K562 (cell line): ENCODE measurements around the gene SHB. TPM values are rescaled to one million over a fixed set of nuclear protein-coding genes. Genes with fewer than 3 reads are reported as not detected.

Source experiments
- BRF2 ChIP-seq: IDR thresholded peaks from 3 replicates; pipeline ENCODE4 v1.6.1; 2011; ENCODE audit warnings: borderline replicate concordance, mild to moderate bottlenecking; ENCODE audit not compliant: insufficient read length, insufficient read depth
- CLOCK ChIP-seq: fragments of 250-450 bp; sonication (Bioruptor Pico); IDR thresholded peaks from 2 replicates; pipeline ENCODE4 v1.4.0; 2020; ENCODE audit warnings: mild to moderate bottlenecking, moderate library complexity, borderline replicate concordance
- HMGN3 ChIP-seq: IDR thresholded peaks from 2 replicates; pipeline ENCODE4 v1.6.1; 2011; ENCODE audit warnings: borderline replicate concordance, low read depth, mild to moderate bottlenecking, mixed read lengths, low read length; ENCODE audit not compliant: insufficient read length; ENCODE audit errors: extremely low read depth
- HOMEZ ChIP-seq: fragments of 250-450 bp; sonication (Bioruptor Pico); IDR thresholded peaks from 2 replicates; pipeline ENCODE4 v1.4.0; 2020; ENCODE audit warnings: mild to moderate bottlenecking, moderate library complexity
- KDM4B ChIP-seq, 2 experiments: fragments of 450-650 bp in 1 of 2; sonication (generic) in 1 of 2; IDR thresholded peaks; 2 replicates each; pipeline ENCODE4 v1.6.1; 2016 to 2017; ENCODE audit warnings: borderline replicate concordance in 2 of 2, antibody characterized with exemption in 1 of 2, low read depth in 1 of 2, mild to moderate bottlenecking in 1 of 2
- MTA2 ChIP-seq: fragments of 450-650 bp; IDR thresholded peaks from 2 replicates; pipeline ENCODE4 v1.6.1; 2016; ENCODE audit warnings: low read depth
- NEUROD1 ChIP-seq: fragments of 150-350 bp; IDR thresholded peaks from 2 replicates; pipeline ENCODE4 v1.6.1; 2014; ENCODE audit warnings: borderline replicate concordance, low read length, low read depth; ENCODE audit not compliant: partially characterized antibody
- NR2C1 ChIP-seq, 2 experiments: fragments of 450-650 bp; IDR thresholded peaks; 2 replicates each; pipeline ENCODE4 v1.6.1; 2017; ENCODE audit warnings: mild to moderate bottlenecking in 2 of 2, antibody characterized with exemption in 1 of 2, inconsistent platforms in 1 of 2, missing compliant biosample characterization in 1 of 2, missing genetic modification characterization in 1 of 2
- POLR3A ChIP-seq: IDR thresholded peaks from 2 replicates; pipeline ENCODE4 v1.6.1; 2011; ENCODE audit warnings: borderline replicate concordance, mild to moderate bottlenecking, moderate library complexity; ENCODE audit not compliant: insufficient read length, insufficient read depth; ENCODE audit errors: extremely low read depth
- TEAD1 ChIP-seq, 2 experiments: fragments of 450-650 bp in 1 of 2; sonication (generic) in 1 of 2; formaldehyde crosslinking; IDR thresholded peaks; 2 replicates each; pipeline versions ENCODE4 v1.4.0 to v1.8.0; 2020 to 2022; ENCODE audit warnings: mild to moderate bottlenecking in 2 of 2, missing genetic modification reagents in 1 of 2
- ZNF124 ChIP-seq: sonication (generic); formaldehyde crosslinking; IDR thresholded peaks from 2 replicates; pipeline ENCODE4 v1.8.1; 2022; ENCODE audit warnings: missing genetic modification reagents
- polyA plus RNA-seq, 8 experiments: library from polyadenylated mRNA; depleted of rRNA in 4 of 8; stranded (reverse) in 5 of 8; unstranded in 3 of 8; fragments of >200 nt; fragmentation: Nextera tagmentation in 2 of 8; fragmentation: Illumina TruSeq in 1 of 8; extraction: Ambion mirVana in 2 of 8; extraction: Trizol in 1 of 8; gene quantifications; 2 replicates each; pipeline versions ENCODE4 v1.2.1 to v1.2.3, GENCODE V29; 2011 to 2014; ENCODE audit warnings: inconsistent platforms in 1 of 8, missing spikeins in 1 of 8
- total RNA-seq, 7 experiments: library from RNA; depleted of rRNA in 6 of 7; stranded (reverse); fragments of >200 nt in 6 of 7; fragmentation: Illumina TruSeq in 2 of 7; extraction: Trizol in 2 of 7; gene quantifications; 2 replicates each; pipeline versions ENCODE4 v1.2.1 to v1.2.3, GENCODE V29; 2011 to 2021; ENCODE audit warnings: low replicate concordance in 1 of 7
- TF ChIP-seq, protein P1 (sequence below): fragments of 250-450 bp; sonication (Bioruptor Pico); IDR thresholded peaks from 2 replicates; pipeline ENCODE4 v1.4.0; 2020; ENCODE audit warnings: borderline replicate concordance
- TF ChIP-seq, protein P2 (sequence below): fragments of 450-650 bp; IDR thresholded peaks from 2 replicates; pipeline ENCODE4 v1.7.1; 2018; ENCODE audit warnings: mild to moderate bottlenecking, low read depth; ENCODE audit not compliant: partially characterized antibody
- TF ChIP-seq, protein P3 (sequence below): fragments of 250-450 bp; sonication (Bioruptor Pico); IDR thresholded peaks from 2 replicates; pipeline ENCODE4 v1.8.0; 2021; ENCODE audit warnings: moderate library complexity, mild to moderate bottlenecking, inconsistent platforms
- TF ChIP-seq, protein P4 (sequence below): fragments of 450-650 bp; IDR thresholded peaks from 2 replicates; pipeline ENCODE4 v1.6.1; 2016; ENCODE audit warnings: missing biosample characterization, missing genetic modification characterization

Gene SHB
- total and polyA plus RNA-seq, 9 of the 15 experiments (the other 6 are each of a cell fraction or from before 2014, with no cell fraction given): 0.78 to 16.0 (median 5.3) TPM

DNA sequence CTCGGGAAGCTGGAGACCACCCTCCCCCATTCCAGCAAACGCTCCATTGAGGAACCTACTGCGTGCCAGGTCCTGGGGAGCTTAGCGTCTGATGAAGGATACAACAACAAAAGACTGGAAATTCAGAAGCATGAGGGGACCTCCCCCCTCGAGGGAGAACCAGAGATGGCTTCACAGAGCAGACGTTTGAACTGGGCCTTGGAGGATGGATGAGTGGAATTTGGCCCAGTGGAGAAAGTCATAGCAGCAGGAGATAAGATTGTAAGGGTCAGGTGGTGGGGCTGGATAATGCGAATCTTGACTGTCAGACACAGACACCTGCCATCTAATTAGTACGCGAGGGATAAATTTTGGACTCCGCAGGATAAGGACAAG, 163.9 kb downstream of the SHB start (continued):
- no peak for TF ChIP-seq BRF2
- no peak for TF ChIP-seq NEUROD1
- TF ChIP-seq, protein P1, sequence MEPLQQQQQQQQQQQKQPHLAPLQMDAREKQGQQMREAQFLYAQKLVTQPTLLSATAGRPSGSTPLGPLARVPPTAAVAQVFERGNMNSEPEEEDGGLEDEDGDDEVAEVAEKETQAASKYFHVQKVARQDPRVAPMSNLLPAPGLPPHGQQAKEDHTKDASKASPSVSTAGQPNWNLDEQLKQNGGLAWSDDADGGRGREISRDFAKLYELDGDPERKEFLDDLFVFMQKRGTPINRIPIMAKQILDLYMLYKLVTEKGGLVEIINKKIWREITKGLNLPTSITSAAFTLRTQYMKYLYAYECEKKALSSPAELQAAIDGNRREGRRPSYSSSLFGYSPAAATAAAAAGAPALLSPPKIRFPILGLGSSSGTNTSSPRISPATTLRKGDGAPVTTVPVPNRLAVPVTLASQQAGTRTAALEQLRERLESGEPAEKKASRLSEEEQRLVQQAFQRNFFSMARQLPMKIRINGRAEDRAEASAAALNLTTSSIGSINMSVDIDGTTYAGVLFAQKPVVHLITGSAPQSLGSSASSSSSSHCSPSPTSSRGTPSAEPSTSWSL (CRISPR knock-in tag): no peak
- peak in 1 of 2 experiments; percentile 56; a peak in 2 of 4 replicates for TF ChIP-seq TEAD1 (CRISPR knock-in tag; IDR thresholded peaks at IDR 0.05)
- TF ChIP-seq, protein P2, sequence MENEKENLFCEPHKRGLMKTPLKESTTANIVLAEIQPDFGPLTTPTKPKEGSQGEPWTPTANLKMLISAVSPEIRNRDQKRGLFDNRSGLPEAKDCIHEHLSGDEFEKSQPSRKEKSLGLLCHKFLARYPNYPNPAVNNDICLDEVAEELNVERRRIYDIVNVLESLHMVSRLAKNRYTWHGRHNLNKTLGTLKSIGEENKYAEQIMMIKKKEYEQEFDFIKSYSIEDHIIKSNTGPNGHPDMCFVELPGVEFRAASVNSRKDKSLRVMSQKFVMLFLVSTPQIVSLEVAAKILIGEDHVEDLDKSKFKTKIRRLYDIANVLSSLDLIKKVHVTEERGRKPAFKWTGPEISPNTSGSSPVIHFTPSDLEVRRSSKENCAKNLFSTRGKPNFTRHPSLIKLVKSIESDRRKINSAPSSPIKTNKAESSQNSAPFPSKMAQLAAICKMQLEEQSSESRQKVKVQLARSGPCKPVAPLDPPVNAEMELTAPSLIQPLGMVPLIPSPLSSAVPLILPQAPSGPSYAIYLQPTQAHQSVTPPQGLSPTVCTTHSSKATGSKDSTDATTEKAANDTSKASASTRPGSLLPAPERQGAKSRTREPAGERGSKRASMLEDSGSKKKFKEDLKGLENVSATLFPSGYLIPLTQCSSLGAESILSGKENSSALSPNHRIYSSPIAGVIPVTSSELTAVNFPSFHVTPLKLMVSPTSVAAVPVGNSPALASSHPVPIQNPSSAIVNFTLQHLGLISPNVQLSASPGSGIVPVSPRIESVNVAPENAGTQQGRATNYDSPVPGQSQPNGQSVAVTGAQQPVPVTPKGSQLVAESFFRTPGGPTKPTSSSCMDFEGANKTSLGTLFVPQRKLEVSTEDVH: no peak
- TF ChIP-seq HMGN3: peak; percentile 48
- no peak for TF ChIP-seq ZNF124 (CRISPR knock-in tag)
- no peak for TF ChIP-seq POLR3A
- TF ChIP-seq, protein P3, sequence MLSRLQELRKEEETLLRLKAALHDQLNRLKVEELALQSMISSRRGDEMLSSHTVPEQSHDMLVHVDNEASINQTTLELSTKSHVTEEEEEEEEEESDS (CRISPR knock-in tag): no peak
- TF ChIP-seq MTA2: peak; percentile 89
- no peak for TF ChIP-seq KDM4B (IDR thresholded peaks at IDR 0.05; ENCODE audit: borderline replicate concordance in 2 of 2, low read depth in 1 of 2)
- no peak for TF ChIP-seq NR2C1 (IDR thresholded peaks at IDR 0.05)
- no peak; the same call in 1 of the 2 replicates for TF ChIP-seq NR2C1 (tag; IDR thresholded peaks at IDR 0.05)
- TF ChIP-seq CLOCK (CRISPR knock-in tag): no peak
- TF ChIP-seq HOMEZ (CRISPR knock-in tag): no peak
- TF ChIP-seq, protein P4, sequence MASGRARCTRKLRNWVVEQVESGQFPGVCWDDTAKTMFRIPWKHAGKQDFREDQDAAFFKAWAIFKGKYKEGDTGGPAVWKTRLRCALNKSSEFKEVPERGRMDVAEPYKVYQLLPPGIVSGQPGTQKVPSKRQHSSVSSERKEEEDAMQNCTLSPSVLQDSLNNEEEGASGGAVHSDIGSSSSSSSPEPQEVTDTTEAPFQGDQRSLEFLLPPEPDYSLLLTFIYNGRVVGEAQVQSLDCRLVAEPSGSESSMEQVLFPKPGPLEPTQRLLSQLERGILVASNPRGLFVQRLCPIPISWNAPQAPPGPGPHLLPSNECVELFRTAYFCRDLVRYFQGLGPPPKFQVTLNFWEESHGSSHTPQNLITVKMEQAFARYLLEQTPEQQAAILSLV (tag): no peak
